Activated naive CD8-positive, alpha-beta T cell treated with anti-CD3 and anti-CD28 coated beads, Interleukin-2, amount 10 ng/mL, durations not matched to agents 7 days and 5 days (primary cell): Measurements from ENCODE around the gene DUSP8. TPM values are rescaled to one million over a fixed set of nuclear protein-coding genes. Genes with fewer than 3 reads are reported as not detected.

Source experiments
- ATAC-seq: fragments of 150-1000 bp; cut with Tn5 transposase; one replicate; pipeline ENCODE4 v1.10.0; 2021; ENCODE audit warnings: low read depth, moderate library complexity
- POLR2A ChIA-PET: fragments of 350-600 bp; sonication (Branson Sonifier 250); formaldehyde crosslinking; loops from one replicate; lab custom pipeline; 2021; ENCODE audit warnings: antibody characterized with exemption; lab: Charles Lee
- DNase-seq: peaks from one replicate; pipeline ENCODE4 v3.0.0; 2021
- H3K27ac Mint-ChIP-seq: one replicate; pipeline ENCODE4 v1.8.0; 2022; ENCODE audit warnings: mild to moderate bottlenecking, mixed read lengths
- H3K27me3 Mint-ChIP-seq: one replicate; pipeline ENCODE4 v1.8.0; 2022; ENCODE audit warnings: mild to moderate bottlenecking, moderate library complexity, mixed read lengths
- H3K36me3 Mint-ChIP-seq: one replicate; pipeline ENCODE4 v1.8.0; 2021; ENCODE audit warnings: mild to moderate bottlenecking, mixed read lengths
- H3K4me1 Mint-ChIP-seq: one replicate; pipeline ENCODE4 v1.8.0; 2021; ENCODE audit warnings: mixed read lengths
- H3K4me3 Mint-ChIP-seq: one replicate; pipeline ENCODE4 v1.8.0; 2022; ENCODE audit warnings: mild to moderate bottlenecking, moderate library complexity, mixed read lengths
- H3K9me3 Mint-ChIP-seq: one replicate; pipeline ENCODE4 v1.8.0; 2021; ENCODE audit warnings: mixed read lengths
- total RNA-seq, 2 experiments: library from RNA; stranded (reverse); gene quantifications; one replicate each; pipeline ENCODE4 v1.2.3, GENCODE V29; 2021

DUSP8 gene
- total RNA-seq, 2 experiments from 2014 or later, result 3.4 to 3.7 TPM

DNA sequence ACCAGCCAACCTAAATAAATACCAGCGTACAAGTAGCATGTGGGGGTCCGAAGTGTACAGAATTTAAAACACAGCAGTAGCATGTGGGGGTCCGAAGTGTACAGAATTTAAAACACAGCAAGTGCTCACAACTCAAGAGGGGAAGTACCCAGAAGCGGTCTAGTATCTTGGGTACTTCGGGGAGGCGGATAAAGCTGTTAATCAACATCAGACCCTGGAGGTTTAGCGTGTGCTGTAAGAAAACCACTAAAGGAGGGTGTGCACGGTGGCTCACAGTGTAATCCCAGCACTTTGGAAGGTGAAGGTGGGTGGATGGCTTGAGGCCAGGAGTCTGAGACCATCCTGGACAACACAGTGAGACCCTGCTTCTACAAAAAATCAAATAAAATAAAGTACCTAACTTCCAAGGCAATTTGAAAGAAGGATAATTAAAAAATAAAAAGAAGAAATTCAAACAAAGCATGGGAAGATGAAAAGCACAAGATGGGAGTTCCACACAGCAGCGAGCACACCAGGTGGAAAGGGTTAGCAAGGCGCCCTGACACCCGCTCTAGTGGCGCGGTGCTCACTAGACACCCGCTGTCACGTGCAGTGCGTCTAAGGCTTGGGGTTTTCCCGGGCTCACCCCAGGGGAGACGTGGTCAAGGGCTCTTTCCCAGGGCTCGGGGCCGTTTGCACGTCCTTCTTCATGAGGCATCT, 50.5 kb downstream of the DUSP8 start:
- H3K4me3 Mint-ChIP-seq, result no peak overlapping the region
- no peak overlapping the region for H3K27ac Mint-ChIP-seq
- H3K36me3 Mint-ChIP-seq, result no peaks in the 10 kb centered on the region
- no peak for DNase-seq
- ATAC-seq, result no peak
- H3K4me1 Mint-ChIP-seq, result no peaks in the 10 kb centered on the region
- no peaks in the 10 kb centered on the region for H3K27me3 Mint-ChIP-seq
- no peaks in the 10 kb centered on the region for H3K9me3 Mint-ChIP-seq
- POLR2A ChIA-PET, result no interaction called here

DNA sequence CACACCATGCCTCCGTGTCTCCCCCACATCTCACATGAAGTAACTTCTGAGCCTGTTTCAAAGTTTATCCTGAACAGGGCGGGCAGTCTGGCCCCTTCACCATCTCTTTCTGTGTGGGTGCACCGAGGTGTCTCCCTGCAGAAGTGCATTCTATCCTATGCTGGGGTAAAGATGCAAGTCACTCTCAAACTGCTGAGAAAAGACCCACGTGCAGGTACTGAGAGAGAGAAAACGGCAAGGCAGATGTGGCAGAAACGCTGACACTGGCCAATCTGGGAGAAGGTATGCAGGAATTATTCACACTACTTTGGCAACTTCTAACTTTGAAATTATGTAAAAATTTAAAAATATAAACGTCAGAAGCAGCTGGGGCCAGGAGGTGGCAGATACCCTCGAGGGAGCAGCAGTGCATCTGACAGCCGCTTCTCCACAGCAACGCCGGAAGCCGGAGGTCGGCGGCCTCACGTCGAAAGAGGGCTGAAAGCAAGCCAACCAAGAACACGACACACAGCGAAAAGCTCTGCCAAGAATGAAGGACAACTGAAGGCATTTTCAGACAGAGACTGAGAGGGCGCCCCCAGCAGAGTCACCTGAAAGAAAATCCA, 51.3 kb downstream of the DUSP8 start:
- no peak overlapping the region for H3K27ac Mint-ChIP-seq
- no peak overlapping the region for H3K4me3 Mint-ChIP-seq
- no peak for ATAC-seq
- no peak for DNase-seq
- no peaks in the 10 kb centered on the region for H3K9me3 Mint-ChIP-seq
- POLR2A ChIA-PET, result no interaction called here
- H3K4me1 Mint-ChIP-seq, result peaks cover 1% of the 10 kb centered on the region
- no peaks in the 10 kb centered on the region for H3K36me3 Mint-ChIP-seq
- no peaks in the 10 kb centered on the region for H3K27me3 Mint-ChIP-seq

DNA sequence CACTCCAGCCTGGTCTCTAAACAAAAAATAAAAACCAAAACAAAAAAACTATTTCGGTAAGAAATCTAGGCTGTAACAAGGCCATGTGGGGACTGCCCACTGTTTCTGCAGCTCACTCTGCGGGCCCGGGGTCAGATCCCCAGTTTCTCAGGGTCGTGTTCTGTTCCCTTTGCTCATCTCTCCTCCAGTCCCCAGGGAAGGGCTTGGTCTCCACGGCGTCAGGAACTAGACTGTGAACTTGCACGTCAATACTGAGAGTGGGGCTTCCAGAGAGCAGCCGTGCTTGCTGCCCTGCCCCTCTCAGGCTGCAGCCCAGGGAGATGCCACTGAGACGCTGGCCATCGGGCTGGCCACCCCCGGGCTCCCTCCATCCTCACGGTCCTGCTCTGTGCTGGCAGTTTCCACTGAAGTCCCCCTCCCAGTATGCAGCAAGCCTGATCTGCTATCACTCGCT, 51.8 kb downstream of the DUSP8 start:
- H3K9me3 Mint-ChIP-seq, result no peaks in the 10 kb centered on the region
- DNase-seq (no peak), ATAC-seq (no peak)
- peaks cover 1% of the 10 kb centered on the region for H3K4me1 Mint-ChIP-seq
- POLR2A ChIA-PET, result no interaction called here
- no peak overlapping the region for H3K4me3 Mint-ChIP-seq
- no peaks in the 10 kb centered on the region for H3K36me3 Mint-ChIP-seq
- H3K27ac Mint-ChIP-seq, result no peak overlapping the region
- no peaks in the 10 kb centered on the region for H3K27me3 Mint-ChIP-seq

DNA sequence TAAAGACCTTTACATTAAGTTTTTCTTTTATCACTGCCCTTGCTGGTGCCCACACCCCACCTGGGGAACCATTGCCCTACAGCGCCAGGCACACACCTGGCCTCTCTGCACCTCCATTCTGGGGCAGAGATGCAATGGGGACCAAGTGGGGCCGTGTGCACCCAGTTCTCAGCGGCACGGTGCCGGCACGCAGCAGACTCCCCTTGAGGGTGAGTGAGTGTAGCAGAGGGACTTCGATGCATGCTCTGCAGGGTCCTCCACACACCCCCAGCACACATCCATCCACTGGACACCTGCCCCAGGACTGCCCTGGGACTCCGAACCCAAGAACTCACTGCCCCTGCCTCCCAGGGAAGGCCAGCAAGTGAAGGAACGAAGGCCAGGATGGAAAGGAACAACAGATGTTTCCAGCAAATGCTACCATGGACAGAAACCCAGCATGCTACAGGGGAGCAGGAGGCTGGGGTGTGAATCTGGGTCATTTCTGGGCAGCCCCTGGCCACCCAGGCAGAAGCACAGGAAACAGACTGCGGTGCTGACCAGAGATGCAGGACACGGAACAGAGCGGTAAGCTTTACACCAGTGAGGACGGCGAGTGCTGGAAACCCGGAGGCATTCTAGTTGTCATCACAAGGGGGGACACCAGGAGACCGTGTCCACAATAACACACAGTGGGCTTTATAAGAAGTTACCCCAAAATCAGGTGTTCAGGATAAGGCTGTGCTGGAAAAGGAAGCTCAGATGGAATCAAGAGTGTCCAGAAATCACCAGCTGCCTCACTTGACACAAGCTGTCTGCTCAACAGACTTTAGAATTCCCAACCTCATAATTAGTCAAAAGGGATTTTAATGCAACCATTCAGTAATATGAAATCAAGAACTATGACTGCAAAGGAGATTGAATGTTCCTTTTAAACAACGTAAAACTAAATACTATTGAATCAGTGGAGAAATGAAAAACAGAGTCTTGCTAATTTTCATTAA, 52.8 kb downstream of the DUSP8 start:
- POLR2A ChIA-PET, result no interaction called here
- Mint-ChIP-seq H3K27ac (no peak overlapping the region), H3K27me3 (no peaks in the 10 kb centered on the region), H3K4me3 (no peak overlapping the region), H3K36me3 (no peaks in the 10 kb centered on the region), H3K4me1 (peaks cover 1% of the 10 kb centered on the region), H3K9me3 (no peaks in the 10 kb centered on the region)
- DNase-seq (no peak), ATAC-seq (no peak)

DNA sequence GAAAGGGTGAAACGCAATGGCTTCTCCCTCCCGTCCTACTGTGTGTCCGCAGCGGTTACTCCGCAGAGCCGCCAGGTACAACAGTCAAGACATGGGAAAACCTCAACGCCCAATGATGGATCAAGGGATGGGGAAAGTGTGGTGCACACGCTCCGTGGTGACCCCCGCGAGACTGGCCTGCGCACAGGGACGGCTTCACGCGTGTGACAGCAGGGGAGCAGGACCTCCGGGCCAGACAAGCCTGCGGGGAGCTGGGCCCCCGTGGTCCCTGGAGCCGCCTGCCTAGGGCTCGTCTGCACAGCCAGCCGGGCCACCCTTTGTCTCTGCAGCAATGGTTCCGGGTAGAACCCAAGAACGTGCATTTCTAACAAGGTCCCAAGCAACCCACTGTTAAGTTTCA, 53.8 kb downstream of the DUSP8 start:
- peaks cover 1% of the 10 kb centered on the region for H3K36me3 Mint-ChIP-seq
- no peak overlapping the region for H3K4me3 Mint-ChIP-seq
- ATAC-seq, result no peak
- H3K9me3 Mint-ChIP-seq, result no peaks in the 10 kb centered on the region
- H3K27ac Mint-ChIP-seq, result no peak overlapping the region
- H3K27me3 Mint-ChIP-seq, result no peaks in the 10 kb centered on the region
- POLR2A ChIA-PET, result no interaction called here
- no peak for DNase-seq
- peaks cover 6% of the 10 kb centered on the region for H3K4me1 Mint-ChIP-seq

DNA sequence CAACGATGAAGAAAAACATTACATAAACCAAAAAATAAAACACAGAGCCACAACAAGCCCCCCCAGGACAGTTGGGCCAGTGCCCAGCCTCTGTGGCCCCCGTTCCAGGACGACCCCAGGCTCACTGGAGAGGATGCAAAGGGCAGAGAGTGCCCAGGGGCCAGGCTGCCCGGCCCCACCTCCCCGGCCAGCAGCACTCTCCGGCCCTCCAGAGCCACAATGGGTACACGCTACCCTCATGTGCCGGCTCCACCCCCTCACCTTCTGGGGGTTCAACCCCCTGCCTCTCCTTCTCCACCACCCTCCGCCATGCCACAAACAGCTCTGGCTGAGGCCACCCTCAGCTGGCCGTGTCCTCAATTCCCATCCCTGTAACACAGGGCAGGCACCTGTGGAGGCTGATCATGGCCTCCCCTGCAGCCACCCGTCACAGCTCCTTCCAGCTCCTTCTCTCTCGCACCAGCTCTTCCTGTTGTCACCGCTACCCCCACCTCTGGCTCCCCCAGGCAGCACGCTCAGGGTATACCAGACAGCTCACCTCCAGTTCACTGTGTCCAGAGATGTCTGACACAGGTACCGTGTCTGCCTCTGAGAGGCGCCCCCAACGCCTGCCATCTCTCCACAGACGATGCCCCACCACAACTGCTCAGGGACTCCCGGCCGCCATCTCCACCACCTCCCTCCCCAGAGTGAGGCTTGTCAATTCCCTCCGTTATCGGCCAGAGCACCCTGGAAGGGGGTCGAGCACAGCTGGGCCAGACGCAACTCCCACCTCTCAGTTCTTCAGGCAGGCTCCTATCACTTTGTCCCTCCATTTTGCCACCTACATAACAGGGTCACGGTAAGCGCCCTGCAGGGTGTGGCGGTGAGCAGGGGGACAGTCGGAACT, 54.7 kb downstream of the DUSP8 start:
- H3K4me3 Mint-ChIP-seq, result no peak overlapping the region
- ATAC-seq (no peak), DNase-seq (no peak)
- no peak overlapping the region for H3K27ac Mint-ChIP-seq
- POLR2A ChIA-PET, result no interaction called here
- no peaks in the 10 kb centered on the region for H3K9me3 Mint-ChIP-seq
- peaks cover 9% of the 10 kb centered on the region for H3K4me1 Mint-ChIP-seq
- H3K27me3 Mint-ChIP-seq, result no peaks in the 10 kb centered on the region
- H3K36me3 Mint-ChIP-seq, result peaks cover 1% of the 10 kb centered on the region

DNA sequence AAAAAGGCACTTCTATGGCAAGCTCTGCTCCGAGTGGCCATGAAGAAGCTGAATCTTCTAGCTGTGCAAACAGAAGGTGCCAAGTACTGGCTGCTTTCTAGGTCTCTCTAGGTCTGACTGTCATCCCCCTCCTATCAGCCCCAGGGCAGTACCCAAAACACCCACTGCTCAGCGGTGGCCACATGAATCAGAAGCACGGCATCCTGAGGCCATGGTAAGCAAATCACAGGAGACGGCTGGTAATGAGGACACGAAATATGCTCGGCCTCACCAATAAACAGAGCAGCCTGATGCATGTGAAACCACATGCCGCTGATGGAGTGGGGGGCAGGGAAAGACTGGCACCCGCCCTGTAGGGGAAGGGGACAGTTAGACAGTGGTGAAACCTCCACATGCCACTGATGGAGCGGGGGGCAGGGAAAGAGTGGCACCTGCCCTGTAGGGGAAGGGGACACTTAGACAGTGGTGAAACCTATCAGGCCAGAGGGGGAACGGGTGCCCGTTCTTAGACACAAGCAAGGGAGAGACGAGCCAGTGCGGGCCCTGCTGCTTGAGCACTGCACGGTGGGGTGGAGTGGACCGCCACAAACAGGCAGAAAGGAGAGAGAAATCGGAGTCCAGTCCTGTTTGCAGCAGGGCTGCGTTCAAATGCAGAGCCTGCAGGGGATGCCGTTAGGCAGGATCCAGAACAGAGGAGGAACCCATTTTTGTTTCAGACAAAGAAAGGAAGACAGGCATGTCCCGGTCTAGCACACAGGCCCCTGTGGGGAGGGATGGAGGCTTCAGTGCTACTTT, 55.6 kb downstream of the DUSP8 start:
- H3K9me3 Mint-ChIP-seq, result no peaks in the 10 kb centered on the region
- H3K27ac Mint-ChIP-seq, result no peak overlapping the region
- no peak for DNase-seq
- H3K36me3 Mint-ChIP-seq, result peaks cover 1% of the 10 kb centered on the region
- no peak overlapping the region for H3K4me3 Mint-ChIP-seq
- POLR2A ChIA-PET, result no interaction called here
- H3K27me3 Mint-ChIP-seq, result no peaks in the 10 kb centered on the region
- H3K4me1 Mint-ChIP-seq, result peaks cover 10% of the 10 kb centered on the region
- no peak for ATAC-seq

DNA sequence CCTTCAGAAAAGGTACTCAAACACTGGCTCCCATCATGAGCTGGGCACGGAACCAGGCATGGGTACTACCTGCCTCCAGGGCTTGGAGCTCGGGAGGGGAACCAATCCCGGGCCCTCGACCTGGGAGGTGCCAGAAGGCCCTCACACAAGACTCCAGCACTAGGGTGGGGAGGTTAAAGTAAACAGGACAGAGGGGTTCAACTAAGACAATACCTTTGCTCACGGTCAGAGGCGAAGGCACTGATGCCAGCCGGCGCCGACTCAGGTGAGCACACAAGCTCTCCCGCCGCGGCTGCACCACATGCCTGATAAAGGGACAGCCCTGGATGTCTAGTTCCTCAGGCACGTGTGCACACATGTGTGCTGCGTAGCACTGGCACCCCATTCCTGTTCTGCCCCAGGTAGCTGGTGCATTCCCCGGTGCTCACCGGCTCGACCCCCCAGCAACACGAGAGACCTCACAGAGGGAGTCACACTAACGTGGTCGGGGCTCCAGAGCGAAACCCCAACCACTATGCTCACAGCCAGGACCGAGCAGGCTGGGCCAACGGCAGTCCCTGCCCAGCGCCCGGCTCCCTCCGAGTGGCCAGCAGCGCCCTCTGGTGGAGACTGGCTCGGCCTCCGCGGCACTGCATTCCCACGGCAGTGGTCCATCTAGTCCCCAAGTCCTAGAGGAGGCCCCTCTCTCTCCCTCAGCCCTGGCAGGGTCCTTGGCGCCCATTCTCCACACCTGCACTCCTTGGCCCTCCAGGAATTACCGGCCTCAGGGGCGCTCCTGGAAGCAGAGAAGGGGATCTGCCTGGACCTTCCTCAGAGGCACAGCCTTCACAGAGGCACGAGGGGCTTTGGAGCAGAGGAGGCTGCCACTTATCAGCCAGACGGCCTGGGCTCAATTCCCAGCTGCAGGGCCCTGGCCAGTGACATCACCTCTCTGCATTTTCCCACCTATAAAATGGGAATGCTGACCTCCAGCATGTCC, 56.7 kb downstream of the DUSP8 start:
- Mint-ChIP-seq H3K27me3 (no peaks in the 10 kb centered on the region), H3K4me3 (no peak overlapping the region), H3K36me3 (peaks cover 1% of the 10 kb centered on the region), H3K4me1 (peaks cover 10% of the 10 kb centered on the region), H3K9me3 (no peaks in the 10 kb centered on the region), H3K27ac (no peak overlapping the region)
- DNase-seq (peak; percentile 82), ATAC-seq (peak; percentile 71)
- POLR2A ChIA-PET, result no interaction called here

DNA sequence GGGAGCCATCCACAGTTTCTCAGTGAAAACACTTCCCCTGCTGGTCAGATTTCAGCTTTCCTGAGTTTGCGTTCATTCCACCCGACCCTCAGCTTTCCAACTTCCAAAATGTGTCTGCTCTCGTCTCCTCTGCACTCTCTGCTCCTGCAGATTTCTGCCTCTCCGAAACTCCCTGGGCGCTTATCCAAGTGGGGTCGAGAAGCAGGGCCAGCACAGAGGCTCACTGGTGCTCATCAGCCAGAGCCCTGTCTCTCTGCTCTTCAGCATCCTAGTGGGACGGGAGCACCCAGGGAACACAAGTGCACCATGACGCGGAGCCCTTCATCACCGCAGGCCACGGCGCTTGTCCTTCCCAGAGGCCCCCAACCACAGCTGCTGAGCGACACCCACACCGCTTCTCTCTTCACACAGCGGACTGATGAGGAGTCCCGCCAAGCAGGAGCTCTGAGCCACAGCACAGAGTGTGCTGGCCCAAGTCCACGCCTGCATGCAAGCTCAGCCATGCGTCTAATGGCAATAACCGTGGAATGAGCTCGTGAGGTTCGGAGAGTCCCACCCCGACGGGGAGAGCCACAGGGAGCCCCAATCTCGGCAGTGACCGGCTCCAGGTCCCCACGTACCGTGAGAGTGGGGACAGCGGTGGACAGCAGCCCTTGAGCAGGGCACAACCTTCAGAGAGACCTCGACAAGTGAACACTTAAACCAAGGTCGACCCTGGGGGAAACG, 57.6 kb downstream of the DUSP8 start:
- ATAC-seq (no peak), DNase-seq (no peak)
- Mint-ChIP-seq H3K27ac (no peak overlapping the region), H3K36me3 (peaks cover 1% of the 10 kb centered on the region), H3K9me3 (no peaks in the 10 kb centered on the region), H3K4me1 (peaks cover 10% of the 10 kb centered on the region), H3K4me3 (no peak overlapping the region), H3K27me3 (no peaks in the 10 kb centered on the region)
- POLR2A ChIA-PET, result no interaction called here

DNA sequence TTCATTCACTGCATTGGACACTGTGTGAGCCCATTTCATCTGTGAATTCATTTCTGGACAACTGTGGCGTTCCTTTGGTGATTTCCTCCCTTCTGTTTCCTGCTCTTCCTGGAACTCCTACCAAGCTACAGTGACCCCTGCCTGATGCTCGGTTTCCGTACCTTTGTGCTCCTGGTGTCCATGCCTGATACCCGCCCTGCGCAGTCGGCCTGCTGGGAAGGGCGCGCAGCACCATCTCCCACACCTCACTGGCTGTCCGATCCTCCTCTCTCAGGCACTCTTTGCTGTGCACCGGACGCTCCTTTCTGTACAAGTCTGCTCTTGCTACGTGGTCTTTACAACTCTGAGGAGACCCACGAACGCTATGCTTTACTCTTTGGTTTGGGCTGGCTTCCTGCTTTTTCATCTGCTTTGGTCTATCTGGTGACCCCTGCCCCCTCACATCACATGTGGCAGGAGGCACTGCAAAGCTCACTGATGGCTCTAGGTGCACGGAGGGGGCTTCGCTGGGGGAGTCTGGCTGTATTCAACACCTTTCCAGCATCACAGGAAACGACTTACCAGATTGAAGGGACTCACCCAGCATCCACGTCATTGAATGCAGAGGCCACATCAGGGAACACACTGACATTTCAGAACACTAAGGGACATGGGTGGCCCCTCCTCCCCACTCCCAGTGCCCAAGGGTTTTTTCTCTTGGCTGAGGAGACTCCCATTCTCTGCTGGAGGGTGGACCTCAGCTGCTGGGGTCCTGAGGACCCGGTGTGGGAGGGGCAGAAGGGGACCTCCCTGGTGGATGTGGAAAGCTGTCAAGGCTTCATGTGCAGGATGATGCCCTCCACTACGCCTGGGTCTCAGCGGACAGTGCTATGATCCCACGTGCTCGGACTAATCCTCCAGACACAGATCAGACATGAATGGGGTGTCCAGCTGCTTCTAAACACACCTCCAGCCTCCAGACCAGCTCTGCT, 58.5 kb downstream of the DUSP8 start:
- DNase-seq (no peak), ATAC-seq (no peak)
- Mint-ChIP-seq H3K4me3 (no peak overlapping the region), H3K36me3 (peaks cover 1% of the 10 kb centered on the region), H3K4me1 (peaks cover 10% of the 10 kb centered on the region), H3K9me3 (no peaks in the 10 kb centered on the region), H3K27ac (no peak overlapping the region), H3K27me3 (no peaks in the 10 kb centered on the region)
- POLR2A ChIA-PET, result no interaction called here
